GM23338 (cell line): ENCODE results near the gene RGS3.
A peak's percentile ranks its signal among the peaks of the same experiment; 100 is the strongest.

ENCODE experiments used
- EZH2 ChIP-seq: fragments of 200-600 bp; sonication (generic); IDR thresholded peaks from one replicate; pipeline ENCODE4 v1.8.0; 2017; ENCODE audit warnings: antibody characterized with exemption, mild to moderate bottlenecking, low read depth; ENCODE audit not compliant: unreplicated experiment
- EZH2phosphoT487 ChIP-seq: fragments of 200-600 bp; sonication (generic); IDR thresholded peaks from one replicate; pipeline ENCODE4 v1.8.1; 2018; ENCODE audit warnings: antibody characterized with exemption; ENCODE audit not compliant: unreplicated experiment
- POLR2AphosphoS5 ChIP-seq: IDR thresholded peaks from 2 replicates; pipeline ENCODE4 v1.6.1; 2016; ENCODE audit warnings: antibody characterized with exemption, low read depth
- ZNF114 ChIP-seq: fragments of 250-450 bp; sonication (Bioruptor Pico); IDR thresholded peaks from 2 replicates; pipeline ENCODE4 v1.5.0; 2020; ENCODE audit warnings: mild to moderate bottlenecking, moderate library complexity
- TF ChIP-seq, protein P1 (sequence below), 2 experiments: fragments of 200-600 bp in 1 of 2; sonication (generic) in 1 of 2; conservative IDR thresholded peaks; 2 replicates each; pipeline versions ENCODE4 v1.5.1 to v1.6.1; 2016 to 2017; ENCODE audit warnings: antibody characterized with exemption in 2 of 2, low read depth in 2 of 2, mild to moderate bottlenecking in 2 of 2, moderate library complexity in 1 of 2
- TF ChIP-seq, protein P2 (sequence below): IDR thresholded peaks from 2 replicates; pipeline ENCODE4 v1.6.1; 2016; ENCODE audit warnings: antibody characterized with exemption

DNA sequence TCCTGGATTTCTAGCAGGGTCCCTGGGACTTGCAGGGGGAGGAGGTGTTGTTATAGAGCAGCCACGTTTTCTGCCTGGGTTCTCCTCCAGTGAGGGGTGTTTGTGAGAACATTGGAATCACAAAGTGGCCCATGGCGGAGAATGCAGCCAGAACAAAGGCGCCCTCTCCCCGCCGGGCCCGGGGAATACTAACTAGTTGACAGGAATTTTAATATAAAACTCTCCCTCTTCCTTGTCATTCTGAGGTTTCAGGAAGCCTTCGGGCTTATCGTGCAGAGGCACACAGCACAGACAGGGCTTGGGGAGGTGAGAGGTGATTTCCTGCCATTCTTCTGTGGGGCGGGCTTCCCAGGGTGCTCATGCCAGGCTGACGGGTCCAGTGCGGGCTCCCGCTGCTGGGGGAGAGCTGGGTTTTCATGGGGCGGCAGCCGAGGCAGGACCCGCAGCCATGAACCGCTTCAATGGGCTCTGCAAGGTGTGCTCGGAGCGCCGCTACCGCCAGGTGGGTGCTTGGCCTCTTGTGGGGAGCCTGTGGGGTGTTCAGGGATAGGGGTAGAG, 37.7 kb downstream of the RGS3 start:
- TF ChIP-seq, protein P1, sequence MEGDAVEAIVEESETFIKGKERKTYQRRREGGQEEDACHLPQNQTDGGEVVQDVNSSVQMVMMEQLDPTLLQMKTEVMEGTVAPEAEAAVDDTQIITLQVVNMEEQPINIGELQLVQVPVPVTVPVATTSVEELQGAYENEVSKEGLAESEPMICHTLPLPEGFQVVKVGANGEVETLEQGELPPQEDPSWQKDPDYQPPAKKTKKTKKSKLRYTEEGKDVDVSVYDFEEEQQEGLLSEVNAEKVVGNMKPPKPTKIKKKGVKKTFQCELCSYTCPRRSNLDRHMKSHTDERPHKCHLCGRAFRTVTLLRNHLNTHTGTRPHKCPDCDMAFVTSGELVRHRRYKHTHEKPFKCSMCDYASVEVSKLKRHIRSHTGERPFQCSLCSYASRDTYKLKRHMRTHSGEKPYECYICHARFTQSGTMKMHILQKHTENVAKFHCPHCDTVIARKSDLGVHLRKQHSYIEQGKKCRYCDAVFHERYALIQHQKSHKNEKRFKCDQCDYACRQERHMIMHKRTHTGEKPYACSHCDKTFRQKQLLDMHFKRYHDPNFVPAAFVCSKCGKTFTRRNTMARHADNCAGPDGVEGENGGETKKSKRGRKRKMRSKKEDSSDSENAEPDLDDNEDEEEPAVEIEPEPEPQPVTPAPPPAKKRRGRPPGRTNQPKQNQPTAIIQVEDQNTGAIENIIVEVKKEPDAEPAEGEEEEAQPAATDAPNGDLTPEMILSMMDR (conservative IDR thresholded peaks at IDR 0.05; ENCODE audit: low read depth in 2 of 2): peak in 1 of 2 experiments; percentile 9; a peak in 1 of 4 replicates
- no peak for TF ChIP-seq ZNF114
- TF ChIP-seq EZH2: no peak
- TF ChIP-seq EZH2phosphoT487: no peak
- no peak for TF ChIP-seq POLR2AphosphoS5
- TF ChIP-seq, protein P2, sequence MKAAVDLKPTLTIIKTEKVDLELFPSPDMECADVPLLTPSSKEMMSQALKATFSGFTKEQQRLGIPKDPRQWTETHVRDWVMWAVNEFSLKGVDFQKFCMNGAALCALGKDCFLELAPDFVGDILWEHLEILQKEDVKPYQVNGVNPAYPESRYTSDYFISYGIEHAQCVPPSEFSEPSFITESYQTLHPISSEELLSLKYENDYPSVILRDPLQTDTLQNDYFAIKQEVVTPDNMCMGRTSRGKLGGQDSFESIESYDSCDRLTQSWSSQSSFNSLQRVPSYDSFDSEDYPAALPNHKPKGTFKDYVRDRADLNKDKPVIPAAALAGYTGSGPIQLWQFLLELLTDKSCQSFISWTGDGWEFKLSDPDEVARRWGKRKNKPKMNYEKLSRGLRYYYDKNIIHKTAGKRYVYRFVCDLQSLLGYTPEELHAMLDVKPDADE: no peak
